Calu3 (cell line): Measurements from ENCODE around the gene SPOCK1. TPM values are rescaled to one million over a fixed set of nuclear protein-coding genes. Genes with fewer than 3 reads are reported as not detected.

Experiments
- BruUV-seq: library from RNA; stranded (reverse); fragments of 400-500 nt; replicated peaks from 2 replicates; lab custom pipeline; 2021; lab: Mats Ljungman, UMichigan
- CTCF ChIA-PET: fragments of 300-600 bp; sonication (Branson Sonifier 250); formaldehyde crosslinking; loops from one replicate; lab custom pipeline; 2022; ENCODE audit warnings: antibody characterized with exemption; lab: Charles Lee
- DNase-seq: peaks from one replicate; pipeline ENCODE4 v3.0.0; 2022
- H3K27ac Mint-ChIP-seq: one replicate; pipeline ENCODE4 v1.8.0; 2022; ENCODE audit warnings: mixed read lengths; ENCODE audit not compliant: unreplicated experiment
- H3K27me3 Mint-ChIP-seq: one replicate; pipeline ENCODE4 v1.8.0; 2022; ENCODE audit warnings: mixed read lengths; ENCODE audit not compliant: unreplicated experiment
- H3K36me3 Mint-ChIP-seq: one replicate; pipeline ENCODE4 v1.8.0; 2022; ENCODE audit warnings: mild to moderate bottlenecking, moderate library complexity, mixed read lengths; ENCODE audit not compliant: insufficient read depth, unreplicated experiment
- H3K4me1 Mint-ChIP-seq: one replicate; pipeline ENCODE4 v1.8.0; 2022; ENCODE audit warnings: mild to moderate bottlenecking, low read depth, mixed read lengths; ENCODE audit not compliant: unreplicated experiment
- H3K4me3 Mint-ChIP-seq: one replicate; pipeline ENCODE4 v1.8.0; 2022; ENCODE audit warnings: mild to moderate bottlenecking, low read depth, moderate library complexity, mixed read lengths; ENCODE audit not compliant: unreplicated experiment
- H3K9me3 Mint-ChIP-seq: one replicate; pipeline ENCODE4 v1.8.0; 2022; ENCODE audit warnings: low read depth, mixed read lengths; ENCODE audit not compliant: unreplicated experiment
- CTCF ChIP-seq: fragments of 200-600 bp; IDR thresholded peaks from one replicate; pipeline ENCODE4 v1.8.0; 2022; ENCODE audit warnings: antibody characterized with exemption; ENCODE audit not compliant: unreplicated experiment
- intact Hi-C: fragments of 100-400 bp; cut with micrococcal nuclease; formaldehyde crosslinking; loops from one replicate; pipeline ENCODE4 v1.10.0; 2022; ENCODE audit not compliant: unreplicated experiment
- total RNA-seq: library from RNA; stranded (reverse); gene quantifications from 2 replicates; pipeline ENCODE4 v1.2.3, GENCODE V29; 2022

SPOCK1 gene
- total RNA-seq, 1 experiment from 2014 or later, result 3.2 TPM

- BruUV-seq, result no TSS peak
- H3K27ac Mint-ChIP-seq, result no peak overlapping the region
- intact Hi-C loops, result no loop called here
- H3K9me3 Mint-ChIP-seq, result no peaks in the 10 kb centered on the region
- H3K4me1 Mint-ChIP-seq, result no peaks in the 10 kb centered on the region
- H3K4me3 Mint-ChIP-seq, result no peak overlapping the region
- no peak for DNase-seq
- no peak for TF ChIP-seq CTCF
- no peaks in the 10 kb centered on the region for H3K36me3 Mint-ChIP-seq
- CTCF ChIA-PET, result interaction anchor here (0.7 kb wide), 1 partner anchor 77 kb away, joined by 3 read pairs; no protein-coding TSS in a partner anchor
- peaks cover 21% of the 10 kb centered on the region for H3K27me3 Mint-ChIP-seq
These were observed 226.3 kb downstream of the SPOCK1 start for GRCh38 chr5:137272831-137273230.

- no peaks in the 10 kb centered on the region for H3K9me3 Mint-ChIP-seq
- no peaks in the 10 kb centered on the region for H3K36me3 Mint-ChIP-seq
- BruUV-seq, result no TSS peak
- intact Hi-C loops, result no loop called here
- H3K27me3 Mint-ChIP-seq, result peaks cover 30% of the 10 kb centered on the region
- H3K4me1 Mint-ChIP-seq, result no peaks in the 10 kb centered on the region
- DNase-seq, result no peak
- no peak overlapping the region for H3K27ac Mint-ChIP-seq
- no peak for TF ChIP-seq CTCF
- CTCF ChIA-PET, result no interaction called here
- H3K4me3 Mint-ChIP-seq, result no peak overlapping the region
These were observed 229.2 kb downstream of the SPOCK1 start for GRCh38 chr5:137269946-137270345.

GRCh38 chr5:137269274-137269673, 229.9 kb downstream of the SPOCK1 start:
- Mint-ChIP-seq H3K4me3 (no peak overlapping the region), H3K36me3 (no peaks in the 10 kb centered on the region), H3K27me3 (peaks cover 37% of the 10 kb centered on the region), H3K9me3 (no peaks in the 10 kb centered on the region), H3K27ac (no peak overlapping the region), H3K4me1 (no peaks in the 10 kb centered on the region)
- CTCF ChIA-PET, result no interaction called here
- intact Hi-C loops, result no loop called here
- no peak for TF ChIP-seq CTCF
- no TSS peak for BruUV-seq
- no peak for DNase-seq

GRCh38 chr5:137268646-137269045, 230.5 kb downstream of the SPOCK1 start:
- TF ChIP-seq CTCF, result no peak
- H3K36me3 Mint-ChIP-seq, result no peaks in the 10 kb centered on the region
- no peaks in the 10 kb centered on the region for H3K4me1 Mint-ChIP-seq
- CTCF ChIA-PET, result no interaction called here
- DNase-seq, result no peak
- intact Hi-C loops, result no loop called here
- BruUV-seq, result no TSS peak
- peaks cover 43% of the 10 kb centered on the region for H3K27me3 Mint-ChIP-seq
- H3K27ac Mint-ChIP-seq, result no peak overlapping the region
- no peak overlapping the region for H3K4me3 Mint-ChIP-seq
- no peaks in the 10 kb centered on the region for H3K9me3 Mint-ChIP-seq
